GM21381 (cell line): ENCODE results near the gene DMXL2.
"Not testable (repeated sequence)": the region's sequence is repeated elsewhere in the genome, so short reads cannot be mapped to it uniquely, and the experiment has no call there.

ENCODE experiments used
- ATAC-seq: cut with Tn5 transposase; IDR thresholded peaks from one replicate; pipeline ENCODE4 v1.9.1; 2021; ENCODE audit warnings: mild to moderate bottlenecking, moderate library complexity; ENCODE audit not compliant: unreplicated experiment

DMXL2 gene

GRCh38 chr15:51579012-51579411 lies 43.6 kb downstream of the DMXL2 start:
- no peak for ATAC-seq

GRCh38 chr15:51577636-51578304 lies 44.8 kb downstream of the DMXL2 start:
- ATAC-seq = no peak

GRCh38 chr15:51576911-51577500 lies 45.6 kb downstream of the DMXL2 start:
- no peak for ATAC-seq

- no peak for ATAC-seq
Observed at GRCh38 chr15:51576286-51576850, 46.2 kb downstream of the DMXL2 start.

- ATAC-seq = no peak
Observed at GRCh38 chr15:51575775-51576174, 46.8 kb downstream of the DMXL2 start.

GRCh38 chr15:51573352-51573751 lies 49.2 kb downstream of the DMXL2 start:
- not testable (repeated sequence) for ATAC-seq

- not testable (repeated sequence) for ATAC-seq
Observed at GRCh38 chr15:51568939-51569784, 53.4 kb downstream of the DMXL2 start.

- no peak for ATAC-seq
Observed at GRCh38 chr15:51561271-51561670, 61.3 kb downstream of the DMXL2 start.

GRCh38 chr15:51558876-51559275 lies 63.7 kb downstream of the DMXL2 start:
- ATAC-seq = no peak

- no peak for ATAC-seq
Observed at GRCh38 chr15:51558411-51558810, 64.2 kb downstream of the DMXL2 start.

GRCh38 chr15:51550841-51551240 lies 71.7 kb downstream of the DMXL2 start:
- no peak for ATAC-seq

- no peak for ATAC-seq
Observed at GRCh38 chr15:51547656-51548055, 74.9 kb downstream of the DMXL2 start.

- no peak for ATAC-seq
Observed at GRCh38 chr15:51536965-51537574, 85.5 kb downstream of the DMXL2 start.

GRCh38 chr15:51533672-51534398 lies 88.7 kb downstream of the DMXL2 start:
- no peak for ATAC-seq

- no peak for ATAC-seq
Observed at GRCh38 chr15:51526955-51527354, 95.6 kb downstream of the DMXL2 start.

- no peak for ATAC-seq
Observed at GRCh38 chr15:51524376-51524775, 98.2 kb downstream of the DMXL2 start.

GRCh38 chr15:51516291-51516690 lies 106.3 kb downstream of the DMXL2 start:
- ATAC-seq = no peak

GRCh38 chr15:51505251-51505650 lies 117.3 kb downstream of the DMXL2 start:
- no peak for ATAC-seq

- ATAC-seq = no peak
Observed at GRCh38 chr15:51503003-51503402, 119.6 kb downstream of the DMXL2 start.

GRCh38 chr15:51499379-51499976 lies 123.1 kb downstream of the DMXL2 start:
- ATAC-seq = no peak
